ENCODE data around the gene SYCE1.

SYCE1 gene

DNA sequence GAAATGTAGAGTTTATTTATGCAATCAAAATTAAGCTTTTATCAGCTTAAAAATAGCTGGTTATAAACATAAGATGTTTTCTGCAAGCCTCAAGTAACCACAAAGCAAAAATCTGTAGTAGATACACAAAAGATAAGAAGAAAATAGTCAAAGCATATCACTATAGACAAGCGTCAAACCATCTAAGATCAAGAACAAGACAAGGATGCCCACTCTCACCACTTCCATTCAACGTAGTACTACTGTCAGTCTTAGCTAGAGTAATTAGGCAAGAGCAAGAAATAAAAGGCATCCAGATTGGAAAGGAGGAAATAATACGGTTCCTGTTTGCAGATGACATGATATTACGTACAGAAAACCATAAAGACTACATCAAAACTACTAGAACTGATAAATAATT is 55.7 kb downstream of the SYCE1 start:
- DNase-seq: no peak
